IMR-90 (cell line): ENCODE measurements around the gene RBFOX2. TPM values are rescaled to one million over a fixed set of nuclear protein-coding genes. Genes with fewer than 3 reads are reported as not detected.

Experiments
- ATAC-seq: fragments of 200-7000 bp; cut with Tn5 transposase; 2 replicates; pipeline ENCODE4 v1.9.1; 2020; ENCODE audit warnings: low read depth, mild to moderate bottlenecking, moderate library complexity
- BruUV-seq: library from RNA; stranded (reverse); fragments of 400-500 nt; replicated peaks from 2 replicates; lab custom pipeline; 2021; lab: Mats Ljungman, UMichigan
- CTCF ChIA-PET: fragments of 300-600 bp; formaldehyde crosslinking; extraction: SDS; loops from one replicate; lab custom pipeline; 2021; ENCODE audit warnings: antibody characterized with exemption; lab: Yijun Ruan, JAX
- POLR2A ChIA-PET: fragments of 300-600 bp; sonication (Branson Sonifier 250); formaldehyde crosslinking; loops from one replicate; lab custom pipeline; 2022; ENCODE audit warnings: antibody characterized with exemption; ENCODE audit not compliant: unreplicated experiment; lab: Charles Lee
- DNase-seq: peaks from one replicate; pipeline ENCODE4 v3.0.0; 2013
- H2AFZ ChIP-seq: replicated peaks from 2 replicates; pipeline ENCODE3; 2013; ENCODE audit warnings: low read length, mild to moderate bottlenecking; ENCODE audit not compliant: poor library complexity
- H2AK5ac ChIP-seq: 2 replicates; pipeline ENCODE4 v1.6.1; 2013; ENCODE audit warnings: low read depth, low read length, inconsistent platforms
- H2AK9ac ChIP-seq: replicated peaks from 2 replicates; pipeline ENCODE3; 2013; ENCODE audit warnings: mild to moderate bottlenecking, low read depth, low read length, moderate library complexity; ENCODE audit not compliant: poor library complexity
- H2BK120ac ChIP-seq: 2 replicates; pipeline ENCODE4 v1.6.1; 2013; ENCODE audit warnings: low read depth, low read length, inconsistent platforms
- H2BK15ac ChIP-seq: 3 replicates; pipeline ENCODE4 v1.6.1; 2013; ENCODE audit warnings: low read depth, low read length, inconsistent platforms
- H2BK20ac ChIP-seq: 2 replicates; pipeline ENCODE4 v1.6.1; 2013; ENCODE audit warnings: low read depth, mild to moderate bottlenecking, inconsistent platforms, low read length, moderate library complexity
- H2BK5ac ChIP-seq: 2 replicates; pipeline ENCODE4 v1.6.1; 2013; ENCODE audit warnings: mild to moderate bottlenecking, low read depth, low read length, inconsistent platforms; ENCODE audit not compliant: poor library complexity, severe bottlenecking
- H3K14ac ChIP-seq: replicated peaks from 2 replicates; pipeline ENCODE4 v1.6.1; 2013; ENCODE audit warnings: low read depth, low read length, inconsistent platforms
- H3K18ac ChIP-seq: 2 replicates; pipeline ENCODE4 v1.6.1; 2013; ENCODE audit warnings: low read depth, low read length, control low read depth
- H3K23ac ChIP-seq: 2 replicates; pipeline ENCODE4 v1.6.1; 2013; ENCODE audit warnings: low read depth, low read length, inconsistent platforms
- H3K27ac ChIP-seq: 2 replicates; pipeline ENCODE4 v1.5.1; 2013; ENCODE audit warnings: mild to moderate bottlenecking, control low read depth, low read length; ENCODE audit not compliant: insufficient read depth
- H3K27me3 ChIP-seq: 2 replicates; pipeline ENCODE4 v1.6.1; 2013; ENCODE audit warnings: low read length; ENCODE audit not compliant: control insufficient read depth, insufficient read depth
- H3K36me3 ChIP-seq: 2 replicates; pipeline ENCODE4 v1.6.1; 2013; ENCODE audit warnings: low read length, mixed read lengths; ENCODE audit not compliant: control insufficient read depth, insufficient read depth
- H3K4ac ChIP-seq: 2 replicates; pipeline ENCODE4 v1.6.1; 2013; ENCODE audit warnings: low read depth, low read length, inconsistent platforms
- H3K4me1 ChIP-seq: 2 replicates; pipeline ENCODE4 v1.6.1; 2013; ENCODE audit warnings: low read length, mixed read lengths; ENCODE audit not compliant: control insufficient read depth, insufficient read depth
- H3K4me2 ChIP-seq: 2 replicates; pipeline ENCODE4 v1.6.1; 2013; ENCODE audit warnings: low read depth, mild to moderate bottlenecking, control low read depth, low read length, moderate library complexity
- H3K4me3 ChIP-seq: 2 replicates; pipeline ENCODE4 v1.5.1; 2013; ENCODE audit warnings: low read depth, mild to moderate bottlenecking, control low read depth, low read length, moderate library complexity; ENCODE audit not compliant: insufficient read depth
- H3K56ac ChIP-seq: 2 replicates; pipeline ENCODE4 v1.6.1; 2013; ENCODE audit warnings: low read length, inconsistent platforms; ENCODE audit not compliant: insufficient read depth; ENCODE audit errors: extremely low read depth
- H3K79me1 ChIP-seq, 2 experiments: 2 replicates each; pipeline ENCODE4 v1.6.1; 2013; ENCODE audit warnings: low read length in 2 of 2, inconsistent platforms in 1 of 2, low read depth in 1 of 2
- H3K9ac ChIP-seq: 2 replicates; pipeline ENCODE4 v1.6.1; 2013; ENCODE audit warnings: low read depth, low read length, control low read depth
- H3K9me1 ChIP-seq: 2 replicates; pipeline ENCODE4 v1.6.1; 2013; ENCODE audit warnings: low read length, inconsistent platforms; ENCODE audit not compliant: insufficient read depth
- H3K9me3 ChIP-seq: 2 replicates; pipeline ENCODE4 v1.6.1; 2013; ENCODE audit warnings: low read length; ENCODE audit not compliant: control insufficient read depth, insufficient read depth
- H4K20me1 ChIP-seq: 2 replicates; pipeline ENCODE4 v1.6.1; 2013; ENCODE audit warnings: low read length, inconsistent platforms; ENCODE audit not compliant: insufficient read depth
- H4K5ac ChIP-seq: 2 replicates; pipeline ENCODE4 v1.6.1; 2013; ENCODE audit warnings: mild to moderate bottlenecking, low read depth, low read length, control low read depth
- H4K8ac ChIP-seq, 2 experiments: 2 replicates each; pipeline ENCODE4 v1.6.1; 2013; ENCODE audit warnings: low read depth in 2 of 2, low read length in 2 of 2, control low read depth in 1 of 2, inconsistent platforms in 1 of 2
- H4K91ac ChIP-seq: 2 replicates; pipeline ENCODE4 v1.6.1; 2013; ENCODE audit warnings: low read depth, low read length, inconsistent platforms; ENCODE audit not compliant: insufficient read depth
- BHLHE40 ChIP-seq: fragments of 150-350 bp; IDR thresholded peaks from 2 replicates; pipeline ENCODE4 v1.6.1; 2016; ENCODE audit warnings: mild to moderate bottlenecking, low read depth, low read length
- CEBPB ChIP-seq: IDR thresholded peaks from 2 replicates; pipeline ENCODE4 v1.6.1; 2012; ENCODE audit warnings: low read depth, low read length, improper control_type of control experiment
- CHD1 ChIP-seq: IDR thresholded peaks from 2 replicates; pipeline ENCODE4 v1.6.1; 2012; ENCODE audit warnings: low read depth, low read length, improper control_type of control experiment
- FOS ChIP-seq: fragments of 150-350 bp; IDR thresholded peaks from 2 replicates; pipeline ENCODE4 v1.6.1; 2016; ENCODE audit warnings: low read depth, low read length
- MAFK ChIP-seq: IDR thresholded peaks from 2 replicates; pipeline ENCODE4 v1.6.1; 2012; ENCODE audit warnings: low read depth, low read length, improper control_type of control experiment
- MAZ ChIP-seq: IDR thresholded peaks from 2 replicates; pipeline ENCODE4 v1.6.1; 2012; ENCODE audit warnings: low read depth, mild to moderate bottlenecking, low read length, improper control_type of control experiment, moderate library complexity, borderline replicate concordance
- MXI1 ChIP-seq: IDR thresholded peaks from 2 replicates; pipeline ENCODE4 v1.6.1; 2012; ENCODE audit warnings: low read depth, mild to moderate bottlenecking, low read length, moderate library complexity, borderline replicate concordance
- NFE2L2 ChIP-seq: fragments of 150-350 bp; IDR thresholded peaks from 2 replicates; pipeline ENCODE4 v1.6.1; 2016; ENCODE audit warnings: low read depth, mild to moderate bottlenecking, low read length
- POLR2A ChIP-seq: IDR thresholded peaks from 2 replicates; pipeline ENCODE4 v1.6.1; 2012; ENCODE audit warnings: mild to moderate bottlenecking, low read depth, low read length
- RAD21 ChIP-seq: IDR thresholded peaks from 2 replicates; pipeline ENCODE4 v1.6.1; 2012; ENCODE audit warnings: low read length, improper control_type of control experiment
- RCOR1 ChIP-seq: IDR thresholded peaks from 2 replicates; pipeline ENCODE4 v1.6.1; 2012; ENCODE audit warnings: mild to moderate bottlenecking, low read length, improper control_type of control experiment; ENCODE audit not compliant: insufficient replicate concordance
- RFX5 ChIP-seq: IDR thresholded peaks from 2 replicates; pipeline ENCODE4 v1.8.0; 2012; ENCODE audit warnings: low read depth, mild to moderate bottlenecking, low read length, moderate library complexity
- SMC3 ChIP-seq: fragments of 150-350 bp; IDR thresholded peaks from 2 replicates; pipeline ENCODE4 v1.6.1; 2016; ENCODE audit warnings: low read depth, mild to moderate bottlenecking, antibody characterized with exemption, low read length, moderate library complexity
- WGBS, 2 experiments: methylation state at CpG; one replicate each; pipeline versions ENCODE4 v1.1.5 to v1.1.7; 2013; ENCODE audit warnings: missing lambda C conversion rate in 2 of 2; ENCODE audit not compliant: insufficient read length in 1 of 2; ENCODE audit errors: extremely low coverage in 2 of 2; 5-methylcytosine and 5-hydroxymethylcytosine counted together
- dilution Hi-C: fragments of 300-500 bp; cut with HindIII; formaldehyde crosslinking; loops from one replicate; pipeline ENCODE4 v1.14.3; 2018; ENCODE audit warnings: low sequenced_read_pairs; ENCODE audit not compliant: unreplicated experiment
- in situ Hi-C: fragments of 300-500 bp; cut with MboI; formaldehyde crosslinking; loops from 3 replicates; pipeline ENCODE4 v1.14.3; 2019; ENCODE audit warnings: low sequenced_read_pairs, inconsistent platforms, mixed read lengths
- intact Hi-C: fragments of 100-400 bp; cut with micrococcal nuclease; formaldehyde crosslinking; loops from 2 replicates; pipeline ENCODE4 v1.10.0; 2022
- polyA plus RNA-seq, 3 experiments: library from polyadenylated mRNA; depleted of rRNA; stranded (reverse); fragments of >200 nt; gene quantifications; 2 replicates each; pipeline ENCODE4 v1.2.3, GENCODE V29; 2012; ENCODE audit warnings: low replicate concordance in 1 of 3
- total RNA-seq: library from RNA; depleted of rRNA; stranded (reverse); fragments of >200 nt; gene quantifications from 2 replicates; pipeline ENCODE4 v1.2.3, GENCODE V29; 2012
- TF ChIP-seq, protein P1 (sequence below): fragments of 150-350 bp; IDR thresholded peaks from 2 replicates; pipeline ENCODE4 v1.6.1; 2017; ENCODE audit warnings: mild to moderate bottlenecking, antibody characterized with exemption, low read length, low read depth
- TF ChIP-seq, protein P2 (sequence below): conservative IDR thresholded peaks from 2 replicates; pipeline ENCODE4 v1.5.1; 2012; ENCODE audit warnings: mild to moderate bottlenecking, low read depth, low read length, improper control_type of control experiment
- TF ChIP-seq, protein P3 (sequence below): fragments of 150-350 bp; IDR thresholded peaks from 2 replicates; pipeline ENCODE4 v1.6.1; 2016; ENCODE audit warnings: low read depth, mild to moderate bottlenecking, low read length, moderate library complexity, borderline replicate concordance

The RBFOX2 gene
- total and polyA plus RNA-seq, 2 of the 4 experiments (the other 2 are of a cell fraction), result 146 to 178 TPM

DNA sequence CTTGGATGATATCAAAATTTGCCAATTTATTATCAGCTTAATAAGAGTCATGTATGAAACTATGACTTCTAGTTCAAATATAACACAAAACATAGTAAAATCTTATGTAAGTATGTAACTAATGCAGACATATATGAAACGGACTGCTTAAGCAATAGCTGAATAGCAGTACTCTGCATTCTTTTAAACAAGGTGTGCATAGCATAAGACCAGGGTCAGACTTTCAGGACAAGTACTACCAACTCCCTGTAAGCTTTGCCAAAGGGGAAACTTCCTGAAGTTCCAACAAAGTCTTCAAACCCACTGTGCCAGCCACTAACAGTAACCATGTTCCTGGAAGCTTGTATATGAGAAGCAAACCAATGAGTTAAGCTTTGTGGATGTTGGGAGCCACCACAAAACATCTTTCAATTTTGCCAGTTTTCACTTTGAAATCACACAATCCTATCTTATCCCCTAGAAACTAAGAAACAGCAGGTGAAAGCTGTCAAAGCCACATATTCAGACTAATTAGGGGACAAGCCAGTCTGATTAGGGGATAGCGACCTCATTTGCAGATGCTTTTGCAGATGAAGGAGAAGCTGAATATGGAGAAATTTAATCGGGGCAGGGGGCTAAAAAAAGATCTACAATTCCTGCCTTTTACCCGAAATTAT lies 13.3 kb downstream of the RBFOX2 start:
- in situ Hi-C loops (no loop called here), dilution Hi-C loops (no loop called here), intact Hi-C loops (no loop called here)
- POLR2A ChIA-PET, result interaction anchor here (1.0 kb wide), 1 partner anchor 14 kb away, joined by 4 read pairs; no protein-coding TSS in a partner anchor
- H2BK120ac ChIP-seq, result no peak overlapping the region
- H3K27ac ChIP-seq, result no peak overlapping the region
- H3K4ac ChIP-seq, result no peak overlapping the region
- H3K4me3 ChIP-seq, result no peak overlapping the region
- H3K23ac ChIP-seq, result 0 out of 2 replicates have a peak overlapping the region, but pooled peaks have one; percentile 48
- no peak overlapping the region for H3K18ac ChIP-seq
- H2BK20ac ChIP-seq, result no peak overlapping the region
- H3K27me3 ChIP-seq, result no peaks in the 10 kb centered on the region
- DNase-seq (no peak), ATAC-seq (no peak)
- no TSS peak for BruUV-seq
- no peak overlapping the region for H2BK5ac ChIP-seq
- TF ChIP-seq CHD1, result no peak
- no peak for TF ChIP-seq RAD21
- TF ChIP-seq, protein P1, sequence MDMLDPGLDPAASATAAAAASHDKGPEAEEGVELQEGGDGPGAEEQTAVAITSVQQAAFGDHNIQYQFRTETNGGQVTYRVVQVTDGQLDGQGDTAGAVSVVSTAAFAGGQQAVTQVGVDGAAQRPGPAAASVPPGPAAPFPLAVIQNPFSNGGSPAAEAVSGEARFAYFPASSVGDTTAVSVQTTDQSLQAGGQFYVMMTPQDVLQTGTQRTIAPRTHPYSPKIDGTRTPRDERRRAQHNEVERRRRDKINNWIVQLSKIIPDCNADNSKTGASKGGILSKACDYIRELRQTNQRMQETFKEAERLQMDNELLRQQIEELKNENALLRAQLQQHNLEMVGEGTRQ, result no peak
- TF ChIP-seq FOS, result no peak
- no peak for TF ChIP-seq MAFK
- TF ChIP-seq CEBPB, result no peak
- TF ChIP-seq, protein P2, sequence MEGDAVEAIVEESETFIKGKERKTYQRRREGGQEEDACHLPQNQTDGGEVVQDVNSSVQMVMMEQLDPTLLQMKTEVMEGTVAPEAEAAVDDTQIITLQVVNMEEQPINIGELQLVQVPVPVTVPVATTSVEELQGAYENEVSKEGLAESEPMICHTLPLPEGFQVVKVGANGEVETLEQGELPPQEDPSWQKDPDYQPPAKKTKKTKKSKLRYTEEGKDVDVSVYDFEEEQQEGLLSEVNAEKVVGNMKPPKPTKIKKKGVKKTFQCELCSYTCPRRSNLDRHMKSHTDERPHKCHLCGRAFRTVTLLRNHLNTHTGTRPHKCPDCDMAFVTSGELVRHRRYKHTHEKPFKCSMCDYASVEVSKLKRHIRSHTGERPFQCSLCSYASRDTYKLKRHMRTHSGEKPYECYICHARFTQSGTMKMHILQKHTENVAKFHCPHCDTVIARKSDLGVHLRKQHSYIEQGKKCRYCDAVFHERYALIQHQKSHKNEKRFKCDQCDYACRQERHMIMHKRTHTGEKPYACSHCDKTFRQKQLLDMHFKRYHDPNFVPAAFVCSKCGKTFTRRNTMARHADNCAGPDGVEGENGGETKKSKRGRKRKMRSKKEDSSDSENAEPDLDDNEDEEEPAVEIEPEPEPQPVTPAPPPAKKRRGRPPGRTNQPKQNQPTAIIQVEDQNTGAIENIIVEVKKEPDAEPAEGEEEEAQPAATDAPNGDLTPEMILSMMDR, result no peak
- TF ChIP-seq POLR2A, result no peak
- no peak for TF ChIP-seq NFE2L2
- no peak for TF ChIP-seq MXI1
- TF ChIP-seq RFX5, result no peak
- no peak for TF ChIP-seq MAZ
- TF ChIP-seq RCOR1, result no peak
- TF ChIP-seq BHLHE40, result no peak
- TF ChIP-seq, protein P3, sequence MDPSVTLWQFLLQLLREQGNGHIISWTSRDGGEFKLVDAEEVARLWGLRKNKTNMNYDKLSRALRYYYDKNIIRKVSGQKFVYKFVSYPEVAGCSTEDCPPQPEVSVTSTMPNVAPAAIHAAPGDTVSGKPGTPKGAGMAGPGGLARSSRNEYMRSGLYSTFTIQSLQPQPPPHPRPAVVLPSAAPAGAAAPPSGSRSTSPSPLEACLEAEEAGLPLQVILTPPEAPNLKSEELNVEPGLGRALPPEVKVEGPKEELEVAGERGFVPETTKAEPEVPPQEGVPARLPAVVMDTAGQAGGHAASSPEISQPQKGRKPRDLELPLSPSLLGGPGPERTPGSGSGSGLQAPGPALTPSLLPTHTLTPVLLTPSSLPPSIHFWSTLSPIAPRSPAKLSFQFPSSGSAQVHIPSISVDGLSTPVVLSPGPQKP, result no peak
- TF ChIP-seq SMC3, result no peak
- no peak overlapping the region for H3K4me2 ChIP-seq
- no peak overlapping the region for H4K91ac ChIP-seq
- peaks cover 70% of the 10 kb centered on the region for H4K20me1 ChIP-seq
- H4K5ac ChIP-seq, result no peak overlapping the region
- H4K8ac ChIP-seq, result no peak overlapping the region; a peak in 1 of 4 replicates
- no peak overlapping the region for H2AK9ac ChIP-seq
- no peak overlapping the region for H3K9ac ChIP-seq
- CTCF ChIA-PET, result interaction anchor here (0.7 to 1.5 kb wide), 3 partner anchors 11 to 51 kb away, joined by 3 to 9 read pairs (median 6); no protein-coding TSS in a partner anchor
- no peak overlapping the region for H2AK5ac ChIP-seq
- no peak overlapping the region for H2BK15ac ChIP-seq
- no peaks in the 10 kb centered on the region for H3K9me3 ChIP-seq
- peaks cover 8% of the 10 kb centered on the region for H3K9me1 ChIP-seq
- H3K14ac ChIP-seq, result no peak overlapping the region
- H3K36me3 ChIP-seq, result no peaks in the 10 kb centered on the region
- no peak overlapping the region for H2AFZ ChIP-seq
- WGBS, 2 experiments, result no CpG with 5 or more reads among the region's 4 CpGs
- no peak overlapping the region for H3K56ac ChIP-seq
- peaks cover 16% of the 10 kb centered on the region for H3K4me1 ChIP-seq
- peaks cover 40 to 74% of the 10 kb centered on the region in 2 experiments for H3K79me1 ChIP-seq
